IMR-90 (cell line): ENCODE results near the gene IGFBP5. TPM values are rescaled to one million over a fixed set of nuclear protein-coding genes. Genes with fewer than 3 reads are reported as not detected.

Experiments used
- ATAC-seq: fragments of 200-7000 bp; cut with Tn5 transposase; 2 replicates; pipeline ENCODE4 v1.9.1; 2020; ENCODE audit warnings: low read depth, mild to moderate bottlenecking, moderate library complexity
- BruUV-seq: library from RNA; stranded (reverse); fragments of 400-500 nt; replicated peaks from 2 replicates; lab custom pipeline; 2021; lab: Mats Ljungman, UMichigan
- CTCF ChIA-PET: fragments of 300-600 bp; formaldehyde crosslinking; extraction: SDS; loops from one replicate; lab custom pipeline; 2021; ENCODE audit warnings: antibody characterized with exemption; lab: Yijun Ruan, JAX
- POLR2A ChIA-PET: fragments of 300-600 bp; sonication (Branson Sonifier 250); formaldehyde crosslinking; loops from one replicate; lab custom pipeline; 2022; ENCODE audit warnings: antibody characterized with exemption; ENCODE audit not compliant: unreplicated experiment; lab: Charles Lee
- DNase-seq: peaks from one replicate; pipeline ENCODE4 v3.0.0; 2013
- H2AFZ ChIP-seq: replicated peaks from 2 replicates; pipeline ENCODE3; 2013; ENCODE audit warnings: low read length, mild to moderate bottlenecking; ENCODE audit not compliant: poor library complexity
- H2AK5ac ChIP-seq: 2 replicates; pipeline ENCODE4 v1.6.1; 2013; ENCODE audit warnings: low read depth, low read length, inconsistent platforms
- H2AK9ac ChIP-seq: replicated peaks from 2 replicates; pipeline ENCODE3; 2013; ENCODE audit warnings: mild to moderate bottlenecking, low read depth, low read length, moderate library complexity; ENCODE audit not compliant: poor library complexity
- H2BK120ac ChIP-seq: 2 replicates; pipeline ENCODE4 v1.6.1; 2013; ENCODE audit warnings: low read depth, low read length, inconsistent platforms
- H2BK15ac ChIP-seq: 3 replicates; pipeline ENCODE4 v1.6.1; 2013; ENCODE audit warnings: low read depth, low read length, inconsistent platforms
- H2BK20ac ChIP-seq: 2 replicates; pipeline ENCODE4 v1.6.1; 2013; ENCODE audit warnings: low read depth, mild to moderate bottlenecking, inconsistent platforms, low read length, moderate library complexity
- H2BK5ac ChIP-seq: 2 replicates; pipeline ENCODE4 v1.6.1; 2013; ENCODE audit warnings: mild to moderate bottlenecking, low read depth, low read length, inconsistent platforms; ENCODE audit not compliant: poor library complexity, severe bottlenecking
- H3K14ac ChIP-seq: replicated peaks from 2 replicates; pipeline ENCODE4 v1.6.1; 2013; ENCODE audit warnings: low read depth, low read length, inconsistent platforms
- H3K18ac ChIP-seq: 2 replicates; pipeline ENCODE4 v1.6.1; 2013; ENCODE audit warnings: low read depth, low read length, control low read depth
- H3K23ac ChIP-seq: 2 replicates; pipeline ENCODE4 v1.6.1; 2013; ENCODE audit warnings: low read depth, low read length, inconsistent platforms
- H3K27ac ChIP-seq: 2 replicates; pipeline ENCODE4 v1.5.1; 2013; ENCODE audit warnings: mild to moderate bottlenecking, control low read depth, low read length; ENCODE audit not compliant: insufficient read depth
- H3K27me3 ChIP-seq: 2 replicates; pipeline ENCODE4 v1.6.1; 2013; ENCODE audit warnings: low read length; ENCODE audit not compliant: control insufficient read depth, insufficient read depth
- H3K36me3 ChIP-seq: 2 replicates; pipeline ENCODE4 v1.6.1; 2013; ENCODE audit warnings: low read length, mixed read lengths; ENCODE audit not compliant: control insufficient read depth, insufficient read depth
- H3K4ac ChIP-seq: 2 replicates; pipeline ENCODE4 v1.6.1; 2013; ENCODE audit warnings: low read depth, low read length, inconsistent platforms
- H3K4me1 ChIP-seq: 2 replicates; pipeline ENCODE4 v1.6.1; 2013; ENCODE audit warnings: low read length, mixed read lengths; ENCODE audit not compliant: control insufficient read depth, insufficient read depth
- H3K4me2 ChIP-seq: 2 replicates; pipeline ENCODE4 v1.6.1; 2013; ENCODE audit warnings: low read depth, mild to moderate bottlenecking, control low read depth, low read length, moderate library complexity
- H3K4me3 ChIP-seq: 2 replicates; pipeline ENCODE4 v1.5.1; 2013; ENCODE audit warnings: low read depth, mild to moderate bottlenecking, control low read depth, low read length, moderate library complexity; ENCODE audit not compliant: insufficient read depth
- H3K56ac ChIP-seq: 2 replicates; pipeline ENCODE4 v1.6.1; 2013; ENCODE audit warnings: low read length, inconsistent platforms; ENCODE audit not compliant: insufficient read depth; ENCODE audit errors: extremely low read depth
- H3K79me1 ChIP-seq, 2 experiments: 2 replicates each; pipeline ENCODE4 v1.6.1; 2013; ENCODE audit warnings: low read length in 2 of 2, inconsistent platforms in 1 of 2, low read depth in 1 of 2
- H3K9ac ChIP-seq: 2 replicates; pipeline ENCODE4 v1.6.1; 2013; ENCODE audit warnings: low read depth, low read length, control low read depth
- H3K9me1 ChIP-seq: 2 replicates; pipeline ENCODE4 v1.6.1; 2013; ENCODE audit warnings: low read length, inconsistent platforms; ENCODE audit not compliant: insufficient read depth
- H3K9me3 ChIP-seq: 2 replicates; pipeline ENCODE4 v1.6.1; 2013; ENCODE audit warnings: low read length; ENCODE audit not compliant: control insufficient read depth, insufficient read depth
- H4K20me1 ChIP-seq: 2 replicates; pipeline ENCODE4 v1.6.1; 2013; ENCODE audit warnings: low read length, inconsistent platforms; ENCODE audit not compliant: insufficient read depth
- H4K5ac ChIP-seq: 2 replicates; pipeline ENCODE4 v1.6.1; 2013; ENCODE audit warnings: mild to moderate bottlenecking, low read depth, low read length, control low read depth
- H4K8ac ChIP-seq, 2 experiments: 2 replicates each; pipeline ENCODE4 v1.6.1; 2013; ENCODE audit warnings: low read depth in 2 of 2, low read length in 2 of 2, control low read depth in 1 of 2, inconsistent platforms in 1 of 2
- H4K91ac ChIP-seq: 2 replicates; pipeline ENCODE4 v1.6.1; 2013; ENCODE audit warnings: low read depth, low read length, inconsistent platforms; ENCODE audit not compliant: insufficient read depth
- BHLHE40 ChIP-seq: fragments of 150-350 bp; IDR thresholded peaks from 2 replicates; pipeline ENCODE4 v1.6.1; 2016; ENCODE audit warnings: mild to moderate bottlenecking, low read depth, low read length
- MAZ ChIP-seq: IDR thresholded peaks from 2 replicates; pipeline ENCODE4 v1.6.1; 2012; ENCODE audit warnings: low read depth, mild to moderate bottlenecking, low read length, improper control_type of control experiment, moderate library complexity, borderline replicate concordance
- POLR2A ChIP-seq: IDR thresholded peaks from 2 replicates; pipeline ENCODE4 v1.6.1; 2012; ENCODE audit warnings: mild to moderate bottlenecking, low read depth, low read length
- RCOR1 ChIP-seq: IDR thresholded peaks from 2 replicates; pipeline ENCODE4 v1.6.1; 2012; ENCODE audit warnings: mild to moderate bottlenecking, low read length, improper control_type of control experiment; ENCODE audit not compliant: insufficient replicate concordance
- USF2 ChIP-seq: fragments of 150-350 bp; IDR thresholded peaks from 2 replicates; pipeline ENCODE4 v1.6.1; 2017; ENCODE audit warnings: mild to moderate bottlenecking, antibody characterized with exemption, low read length, low read depth
- WGBS, 2 experiments: methylation state at CpG; one replicate each; pipeline versions ENCODE4 v1.1.5 to v1.1.7; 2013; ENCODE audit warnings: missing lambda C conversion rate in 2 of 2; ENCODE audit not compliant: insufficient read length in 1 of 2; ENCODE audit errors: extremely low coverage in 2 of 2; 5-methylcytosine and 5-hydroxymethylcytosine counted together
- dilution Hi-C: fragments of 300-500 bp; cut with HindIII; formaldehyde crosslinking; loops from one replicate; pipeline ENCODE4 v1.14.3; 2018; ENCODE audit warnings: low sequenced_read_pairs; ENCODE audit not compliant: unreplicated experiment
- in situ Hi-C: fragments of 300-500 bp; cut with MboI; formaldehyde crosslinking; loops from 3 replicates; pipeline ENCODE4 v1.14.3; 2019; ENCODE audit warnings: low sequenced_read_pairs, inconsistent platforms, mixed read lengths
- intact Hi-C: fragments of 100-400 bp; cut with micrococcal nuclease; formaldehyde crosslinking; loops from 2 replicates; pipeline ENCODE4 v1.10.0; 2022
- polyA plus RNA-seq, 3 experiments: library from polyadenylated mRNA; depleted of rRNA; stranded (reverse); fragments of >200 nt; gene quantifications; 2 replicates each; pipeline ENCODE4 v1.2.3, GENCODE V29; 2012; ENCODE audit warnings: low replicate concordance in 1 of 3
- total RNA-seq: library from RNA; depleted of rRNA; stranded (reverse); fragments of >200 nt; gene quantifications from 2 replicates; pipeline ENCODE4 v1.2.3, GENCODE V29; 2012

Gene IGFBP5
- total and polyA plus RNA-seq, 2 of the 4 experiments (the other 2 are of a cell fraction) = 392 to 1,339 TPM

- no peak for ATAC-seq
These were observed 2.9 kb upstream of the IGFBP5 start for GRCh38 chr2:216698293-216698692.

More at GRCh38 chr2:216698293-216698692, 2.9 kb upstream of the IGFBP5 start:
- ChIA-PET POLR2A (interaction anchor here (0.6 to 1.4 kb wide), 2 partner anchors 251 to 407 kb away, joined by 4 to 5 read pairs; no protein-coding TSS in a partner anchor), CTCF (interaction anchor here (0.6 to 2.2 kb wide), 20 partner anchors 43 to 1015 kb away, joined by 3 to 12 read pairs (median 4); no protein-coding TSS in a partner anchor)
- Histone ChIP-seq H2AFZ (no peak overlapping the region), H4K8ac (peak overlapping the region; percentile 62 to 96; a peak in 2 of 4 replicates), H3K9ac (peak overlapping the region; percentile 68), H3K27ac (peak overlapping the region; percentile 68; the same call in 1 of the 2 replicates), H3K14ac (peak overlapping the region; percentile 91; the same call in 1 of the 2 replicates), H4K20me1 (peaks cover 20% of the 10 kb centered on the region), H4K5ac (peak overlapping the region; percentile 61; the same call in 1 of the 2 replicates), H2BK15ac (peak overlapping the region; percentile 86; the same call in 1 of the 3 replicates), H4K91ac (peak overlapping the region; percentile 99), H3K23ac (no peak overlapping the region), H3K4ac (peak overlapping the region; percentile 94; the same call in 1 of the 2 replicates), H2BK5ac (peak overlapping the region; percentile 53), H3K4me2 (no peak overlapping the region), H3K27me3 (no peaks in the 10 kb centered on the region), H3K18ac (peak overlapping the region; percentile 84), H2AK5ac (peak overlapping the region; percentile 45; the same call in 1 of the 2 replicates), H3K4me3 (no peak overlapping the region), H2BK120ac (peak overlapping the region; percentile 97), H2BK20ac (peak overlapping the region; percentile 97), H3K36me3 (peaks cover 11% of the 10 kb centered on the region), H3K56ac (peak overlapping the region; percentile 76; the same call in 1 of the 2 replicates), H3K79me1 (peaks cover 5 to 24% of the 10 kb centered on the region in 2 experiments; a peak in 2 of 4 replicates), H3K9me3 (no peaks in the 10 kb centered on the region), H3K4me1 (peaks cover 28% of the 10 kb centered on the region), H2AK9ac (no peak overlapping the region), H3K9me1 (peaks cover 6% of the 10 kb centered on the region; the same call in 1 of the 2 replicates)
- in situ Hi-C loops = loop anchor here (10.0 kb wide), 3 partner anchors 357 to 587 kb away; no protein-coding TSS in a partner anchor
- dilution Hi-C loops = loop anchor here (25.0 kb wide), 2 partner anchors 464 to 814 kb away; no protein-coding TSS in a partner anchor
- BruUV-seq = no TSS peak
- no peak for TF ChIP-seq MAZ
- TF ChIP-seq POLR2A = no peak
- no peak for TF ChIP-seq RCOR1
- TF ChIP-seq USF2 = no peak
- TF ChIP-seq BHLHE40 = no peak
- DNase-seq = no peak
- intact Hi-C loops = loop anchor here (1.0 to 10.0 kb wide), 10 partner anchors 77 to 1059 kb away; no protein-coding TSS in a partner anchor
- WGBS, 2 experiments = 40% methylated on average over 1 of the region's 6 CpGs; no CpG with 5 or more reads in 1 of the 2 experiments
